ENCODE data around the gene OLFML2A.

Gene OLFML2A

GRCh38 chr9:124800306-124801259, 23.6 kb downstream of the OLFML2A start:
- DNase-seq: no peak

GRCh38 chr9:124801356-124801755, 24.4 kb downstream of the OLFML2A start:
- DNase-seq: no peak

- no peak for DNase-seq
Measured at GRCh38 chr9:124802426-124802825, 25.5 kb downstream of the OLFML2A start.

- no peak for DNase-seq
Measured at GRCh38 chr9:124803911-124804310, 27.0 kb downstream of the OLFML2A start.

GRCh38 chr9:124805186-124805585, 28.3 kb downstream of the OLFML2A start:
- no peak for DNase-seq

GRCh38 chr9:124808246-124808956, 31.5 kb downstream of the OLFML2A start:
- DNase-seq: no peak

- no peak for DNase-seq
Measured at GRCh38 chr9:124809211-124809610, 32.3 kb downstream of the OLFML2A start.

- DNase-seq: no peak
Measured at GRCh38 chr9:124809741-124810500, 33.0 kb downstream of the OLFML2A start.

GRCh38 chr9:124810663-124811355, 33.9 kb downstream of the OLFML2A start:
- DNase-seq: no peak

- DNase-seq: no peak
Measured at GRCh38 chr9:124812441-124812876, 35.5 kb downstream of the OLFML2A start.

GRCh38 chr9:124813041-124813440, 36.1 kb downstream of the OLFML2A start:
- DNase-seq: no peak

GRCh38 chr9:124813501-124814163, 36.7 kb downstream of the OLFML2A start:
- no peak for DNase-seq

- DNase-seq: no peak
Measured at GRCh38 chr9:124814164-124814535, 37.2 kb downstream of the OLFML2A start.

GRCh38 chr9:124815601-124816000, 38.7 kb downstream of the OLFML2A start:
- DNase-seq: no peak

GRCh38 chr9:124818431-124819281, 41.7 kb downstream of the OLFML2A start:
- no peak for DNase-seq

- no peak for DNase-seq
Measured at GRCh38 chr9:124820698-124821623, 44.0 kb downstream of the OLFML2A start.

GRCh38 chr9:124828489-124829333, 51.8 kb downstream of the OLFML2A start:
- no peak for DNase-seq

- no peak for DNase-seq
Measured at GRCh38 chr9:124829334-124829669, 52.4 kb downstream of the OLFML2A start.

- no peak for DNase-seq
Measured at GRCh38 chr9:124830593-124830992, 53.7 kb downstream of the OLFML2A start.
